Fibroblast of gingiva (primary cell): ENCODE data around the gene NR6A1.

Experiments
- DNase-seq: peaks from one replicate; pipeline ENCODE4 v3.0.0-alpha.2; 2011; ENCODE audit warnings: low read depth

Gene NR6A1

GRCh38 chr9:124526174-124526573 is 244.9 kb downstream of the NR6A1 start:
- DNase-seq, result no peak

- no peak for DNase-seq
These were observed 248.7 kb downstream of the NR6A1 start for GRCh38 chr9:124522121-124523098.

DNA sequence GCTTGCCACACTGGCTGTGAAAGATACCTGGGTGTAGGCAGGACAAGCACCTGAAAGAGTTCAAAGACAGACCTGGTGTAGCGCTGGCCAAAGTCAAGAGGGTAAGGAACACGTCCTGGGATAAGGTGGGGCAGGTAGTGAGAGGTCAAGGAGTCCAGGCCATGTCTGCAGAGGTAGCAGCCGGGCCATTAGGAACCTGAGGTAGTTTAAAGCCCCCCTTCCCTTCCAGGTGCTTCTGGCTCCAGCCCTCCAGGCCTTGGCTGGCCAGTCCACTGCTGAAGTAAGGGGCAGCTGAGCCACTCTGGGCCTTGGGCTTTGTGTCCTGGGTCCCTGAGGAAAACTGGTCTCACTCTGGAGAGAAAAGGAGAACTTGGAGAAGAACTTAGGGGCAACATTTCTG is 250.0 kb downstream of the NR6A1 start:
- DNase-seq, result no peak

- no peak for DNase-seq
These were observed 250.9 kb downstream of the NR6A1 start for GRCh38 chr9:124520206-124520596.

- DNase-seq, result no peak
These were observed 253.0 kb downstream of the NR6A1 start for GRCh38 chr9:124518116-124518515.

- no peak for DNase-seq
These were observed 253.5 kb downstream of the NR6A1 start for GRCh38 chr9:124517600-124517999.

GRCh38 chr9:124514874-124515273 is 256.2 kb downstream of the NR6A1 start:
- DNase-seq, result no peak

DNA sequence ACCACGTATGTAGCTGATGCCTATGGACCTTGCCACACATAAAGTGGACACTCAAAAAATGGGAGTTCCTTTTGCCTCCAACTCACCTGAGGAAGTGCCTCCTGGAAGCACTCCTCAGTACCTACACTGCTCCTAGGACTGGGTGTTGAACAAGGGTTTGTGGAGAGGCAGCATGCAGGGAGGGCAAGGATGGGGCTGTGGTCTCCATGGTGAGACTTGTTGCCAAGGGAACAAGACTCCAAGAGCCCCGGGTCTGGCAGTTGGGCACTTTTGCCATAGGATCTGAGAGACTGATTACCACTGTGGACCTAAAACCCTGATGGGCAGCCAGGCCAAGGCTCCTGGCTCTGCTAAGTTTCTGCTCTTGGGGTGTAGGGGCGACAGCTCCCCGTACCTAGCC is 257.0 kb downstream of the NR6A1 start:
- no peak for DNase-seq

GRCh38 chr9:124513376-124513994 is 257.6 kb downstream of the NR6A1 start:
- DNase-seq, result no peak

GRCh38 chr9:124512806-124513204 is 258.3 kb downstream of the NR6A1 start:
- DNase-seq, result no peak

DNA sequence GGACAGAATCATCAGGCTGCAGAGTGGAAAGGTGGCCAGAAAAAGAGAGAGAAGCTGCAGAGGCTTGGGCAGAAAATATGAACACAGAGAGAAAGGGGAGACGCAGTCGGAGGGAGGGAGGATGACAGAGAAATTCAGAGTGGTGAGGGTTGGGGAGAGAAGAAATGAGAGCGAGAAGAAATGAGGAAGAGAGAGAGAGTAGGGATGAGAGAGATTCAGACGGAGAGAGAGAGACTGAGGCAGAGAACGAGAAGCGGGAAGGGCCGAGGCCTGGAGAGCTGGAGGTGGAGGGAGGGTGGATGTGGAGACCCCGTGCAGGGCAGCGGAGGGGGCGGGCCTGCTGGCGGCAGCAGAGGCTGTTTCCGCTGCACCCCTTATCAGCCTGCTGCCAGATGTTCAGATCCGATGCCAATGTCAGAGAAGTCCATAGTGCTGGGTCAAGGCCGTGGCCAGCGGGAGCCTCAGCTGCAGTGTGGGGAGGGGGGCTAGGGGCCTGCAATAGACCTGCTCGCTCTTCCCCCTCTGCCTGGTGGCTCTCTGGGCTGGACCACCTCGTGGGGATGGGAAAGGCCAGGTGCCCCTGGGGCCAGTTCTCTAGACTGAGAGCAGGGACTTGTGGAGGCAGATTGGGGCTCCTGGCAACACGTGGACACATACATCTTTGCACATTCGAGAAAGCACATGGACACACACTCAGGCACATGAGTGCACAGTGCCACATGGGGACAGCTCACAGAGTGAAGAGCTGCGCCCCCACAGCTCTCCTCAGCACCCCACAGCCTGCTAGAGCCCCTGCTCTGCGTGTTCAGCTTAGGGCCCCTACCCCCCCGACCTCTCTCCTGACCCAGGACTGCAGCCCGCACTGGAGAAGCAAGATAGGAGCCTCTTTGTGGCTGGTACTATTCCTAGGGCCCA is 259.0 kb downstream of the NR6A1 start:
- no peak for DNase-seq

GRCh38 chr9:124511426-124511840 is 259.7 kb downstream of the NR6A1 start:
- DNase-seq, result no peak

- DNase-seq, result no peak
These were observed 260.3 kb downstream of the NR6A1 start for GRCh38 chr9:124510650-124511425.

GRCh38 chr9:124507880-124508423 is 263.2 kb downstream of the NR6A1 start:
- DNase-seq, result no peak

DNA sequence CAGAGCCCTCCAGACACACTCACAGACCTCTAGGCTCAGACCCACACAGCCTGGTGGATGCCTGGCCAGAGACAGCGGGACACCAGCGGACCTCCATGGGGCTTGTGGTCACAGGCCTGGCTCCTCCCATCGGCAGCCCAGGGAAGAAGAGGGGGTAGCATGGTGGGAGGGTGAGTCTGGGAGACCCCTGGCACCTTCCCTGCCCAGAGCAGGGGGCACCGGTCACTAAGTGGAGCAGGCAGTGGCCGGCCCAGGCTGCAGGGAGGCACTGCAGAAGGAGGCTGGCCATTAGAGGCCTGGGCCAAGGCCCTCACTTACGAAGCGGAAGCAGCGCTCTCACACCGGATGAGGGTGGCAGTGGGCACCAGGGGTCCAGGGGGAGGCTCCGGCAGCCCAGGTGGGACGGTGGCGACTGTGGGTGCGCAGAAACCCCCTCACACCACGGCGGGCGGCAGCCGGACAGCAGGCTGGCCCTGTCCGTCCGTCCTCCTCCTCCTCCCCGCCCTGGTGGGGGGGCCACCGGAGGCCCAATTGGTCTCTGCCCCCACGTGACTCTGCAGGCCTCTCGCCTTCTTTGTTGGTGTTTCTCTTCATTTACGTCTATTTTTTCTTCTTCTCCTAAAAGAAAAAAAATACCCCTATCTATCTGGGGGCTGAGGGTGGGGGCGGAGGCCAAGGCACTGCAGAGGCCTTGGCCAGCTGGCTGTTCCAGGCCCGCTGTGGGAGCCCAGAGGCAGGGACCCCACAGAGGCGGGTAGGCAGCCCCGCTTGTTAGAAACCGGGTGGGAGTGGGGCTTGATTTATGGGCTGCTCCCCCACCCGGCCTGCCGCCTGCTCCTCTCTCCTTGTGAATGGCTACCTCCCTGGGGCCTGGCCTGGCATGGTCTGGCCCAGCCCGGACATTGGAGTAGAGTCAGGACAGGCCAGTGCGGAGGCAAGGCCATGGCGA is 263.9 kb downstream of the NR6A1 start, which contains the start of gene NR5A1:
Gene NR5A1 (minus strand): TSS at position 469 of the 949 bp plus-strand sequence. CDS start 4,004 bp downstream, outside the sequence.
- DNase-seq, result no peak

- no peak for DNase-seq
These were observed 264.7 kb downstream of the NR6A1 start for GRCh38 chr9:124506433-124506832.

DNA sequence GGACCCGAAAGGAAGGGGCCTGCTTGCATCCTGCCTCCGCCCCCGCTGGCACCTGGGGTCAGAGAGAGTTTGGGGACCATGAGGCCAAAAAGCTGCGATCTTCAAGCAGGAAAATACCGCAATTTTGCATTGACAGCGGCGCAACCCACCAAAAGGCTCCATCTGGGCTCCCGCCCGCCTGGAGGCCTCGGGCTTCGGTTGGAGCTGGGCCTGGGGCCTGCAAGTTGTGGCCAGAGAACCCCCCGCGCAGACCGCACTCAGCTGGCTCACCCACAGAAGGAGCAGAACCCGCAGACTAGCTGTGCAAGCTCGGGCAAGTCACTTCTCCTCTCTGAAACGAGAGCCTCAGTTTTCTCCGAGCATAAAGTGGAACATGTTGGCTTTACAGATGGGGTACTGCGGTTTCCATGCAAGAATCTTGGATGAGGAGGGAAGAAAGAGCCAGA is 265.2 kb downstream of the NR6A1 start:
- DNase-seq, result no peak

DNA sequence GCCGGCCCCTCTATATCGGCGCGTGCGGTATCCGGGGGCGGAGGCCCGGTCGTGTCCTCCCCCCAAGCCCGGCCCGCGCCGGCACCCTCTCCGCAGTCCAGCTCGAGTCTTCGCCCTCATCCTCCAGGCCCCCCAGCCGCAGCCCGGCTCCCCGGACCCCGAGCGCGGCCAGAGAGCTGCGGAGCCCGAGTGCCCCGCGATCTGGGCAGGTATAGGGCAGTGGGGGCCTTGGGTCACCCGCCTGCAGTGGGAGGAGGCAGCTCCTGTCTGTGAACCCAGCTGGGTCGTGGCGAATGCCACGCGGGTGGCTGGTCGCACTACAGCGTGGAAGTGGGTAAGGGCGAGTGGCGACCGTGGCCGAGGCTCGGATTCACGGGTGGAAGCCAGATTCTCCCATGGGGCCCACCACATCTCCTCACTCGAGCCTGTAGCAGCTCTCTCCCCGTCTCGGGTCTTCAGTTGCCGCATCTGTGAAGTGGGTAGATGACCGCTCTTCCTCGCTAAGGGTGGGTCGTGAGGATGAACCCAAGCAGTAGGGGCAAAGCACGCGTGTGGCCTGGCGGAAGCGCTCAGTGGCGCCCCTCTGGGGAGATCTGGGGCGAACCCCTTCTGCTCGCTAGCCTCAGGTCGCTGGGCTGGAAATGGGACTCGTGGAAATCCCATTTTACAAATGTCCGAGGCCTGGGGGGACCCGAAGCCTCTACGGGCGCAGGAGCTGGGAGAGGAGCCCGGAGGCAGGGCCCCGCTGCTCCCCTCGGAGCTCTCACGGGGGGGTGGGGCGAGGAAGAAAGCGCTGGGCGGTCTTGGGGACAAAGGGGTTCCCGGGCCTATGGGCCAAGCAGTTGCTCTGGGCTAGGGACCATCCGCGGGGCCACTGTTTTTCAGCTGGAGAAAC is 265.9 kb downstream of the NR6A1 start:
- DNase-seq, result no peak

DNA sequence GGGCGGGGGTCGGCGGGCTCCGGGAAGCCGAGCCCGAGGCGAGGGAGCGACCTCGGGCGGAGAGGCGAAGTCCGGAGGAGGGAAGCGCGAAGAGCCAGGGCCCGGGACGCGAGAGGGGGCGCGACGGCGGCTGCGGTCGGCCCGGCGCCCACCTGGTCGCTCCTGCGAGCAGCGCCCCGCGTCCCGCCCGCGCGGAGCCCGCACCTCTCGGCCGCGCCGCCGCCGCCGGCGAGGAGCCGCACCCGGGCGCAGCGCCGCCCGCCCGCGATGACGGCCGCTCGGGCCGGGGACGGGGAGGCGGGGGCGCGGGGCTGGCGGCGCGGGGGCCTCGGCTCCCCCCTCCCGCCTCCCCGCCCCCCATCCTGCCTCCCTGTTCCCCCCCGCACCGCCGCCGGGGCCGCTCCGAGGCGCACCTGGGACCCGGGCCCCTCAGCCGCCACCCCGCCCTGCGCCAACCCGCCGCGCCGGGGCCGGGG is 266.5 kb downstream of the NR6A1 start:
- DNase-seq, result no peak
